Smooth muscle cell (in vitro differentiated cells): ENCODE data around the gene TMEM30B. TPM values are rescaled to one million over a fixed set of nuclear protein-coding genes. Genes with fewer than 3 reads are reported as not detected.

Experiments used
- DNase-seq: peaks from one replicate; lab custom pipeline; 2025; ENCODE audit not compliant: unreplicated experiment; lab: John Stamatoyannopoulos, UW
- H2AFZ ChIP-seq: fragments of 200-600 bp; sonication (generic); 2 replicates; pipeline ENCODE4 v1.6.0; 2016; ENCODE audit warnings: antibody characterized with exemption, low read depth, mild to moderate bottlenecking
- H3F3A ChIP-seq: fragments of 200-600 bp; sonication (generic); 2 replicates; pipeline ENCODE4 v1.6.0; 2017; ENCODE audit warnings: antibody characterized with exemption, low read depth
- H3K27ac ChIP-seq: fragments of 200-600 bp; sonication (generic); 2 replicates; pipeline ENCODE4 v1.5.1; 2016; ENCODE audit warnings: low read depth, mild to moderate bottlenecking
- H3K27me3 ChIP-seq: fragments of 200-600 bp; sonication (generic); 2 replicates; pipeline ENCODE4 v1.6.1; 2016; ENCODE audit warnings: low read depth, mild to moderate bottlenecking
- H3K36me3 ChIP-seq: fragments of 200-600 bp; sonication (generic); 2 replicates; pipeline ENCODE4 v1.5.1; 2016; ENCODE audit warnings: low read depth
- H3K4me1 ChIP-seq: fragments of 200-600 bp; sonication (generic); 2 replicates; pipeline ENCODE4 v1.5.1; 2016; ENCODE audit warnings: low read depth
- H3K4me2 ChIP-seq: fragments of 200-600 bp; sonication (generic); 2 replicates; pipeline ENCODE4 v1.6.0; 2016; ENCODE audit warnings: mild to moderate bottlenecking
- H3K4me3 ChIP-seq: fragments of 200-600 bp; sonication (generic); 2 replicates; pipeline ENCODE4 v1.5.1; 2016; ENCODE audit warnings: mild to moderate bottlenecking
- H3K79me2 ChIP-seq: fragments of 200-600 bp; sonication (generic); 2 replicates; pipeline ENCODE4 v1.6.0; 2016; ENCODE audit warnings: low read depth, mild to moderate bottlenecking
- H3K9ac ChIP-seq: fragments of 200-600 bp; sonication (generic); 2 replicates; pipeline ENCODE4 v1.6.0; 2016; ENCODE audit warnings: low read depth
- H3K9me3 ChIP-seq: fragments of 200-600 bp; sonication (generic); replicated peaks from 2 replicates; pipeline ENCODE4 v1.5.1; 2016; ENCODE audit warnings: low read depth
- H4K20me1 ChIP-seq: fragments of 200-600 bp; sonication (generic); 2 replicates; pipeline ENCODE4 v1.6.0; 2016; ENCODE audit warnings: low read depth
- CTCF ChIP-seq: fragments of 200-600 bp; sonication (generic); IDR thresholded peaks from 2 replicates; pipeline ENCODE4 v1.5.1; 2017; ENCODE audit warnings: borderline replicate concordance, mild to moderate bottlenecking, antibody characterized with exemption; ENCODE audit not compliant: insufficient read depth, poor library complexity, severe bottlenecking
- WGBS: methylation state at CpG from one replicate; pipeline ENCODE4 v1.1.7; 2016; ENCODE audit warnings: low lambda C conversion rate; 5-methylcytosine and 5-hydroxymethylcytosine counted together
- polyA plus RNA-seq: library from polyadenylated mRNA; unstranded; fragments of >200 nt; fragmentation: Nextera tagmentation; extraction: Ambion mirVana; gene quantifications from 2 replicates; pipeline ENCODE4 v1.2.1, GENCODE V29; 2016
- total RNA-seq: library from RNA; depleted of rRNA; stranded (reverse); fragments of >200 nt; gene quantifications from 2 replicates; pipeline ENCODE4 v1.2.3, GENCODE V29; 2014

The TMEM30B gene
- total and polyA plus RNA-seq, 2 experiments from 2014 or later, result 0.16 to 3.1 TPM

DNA sequence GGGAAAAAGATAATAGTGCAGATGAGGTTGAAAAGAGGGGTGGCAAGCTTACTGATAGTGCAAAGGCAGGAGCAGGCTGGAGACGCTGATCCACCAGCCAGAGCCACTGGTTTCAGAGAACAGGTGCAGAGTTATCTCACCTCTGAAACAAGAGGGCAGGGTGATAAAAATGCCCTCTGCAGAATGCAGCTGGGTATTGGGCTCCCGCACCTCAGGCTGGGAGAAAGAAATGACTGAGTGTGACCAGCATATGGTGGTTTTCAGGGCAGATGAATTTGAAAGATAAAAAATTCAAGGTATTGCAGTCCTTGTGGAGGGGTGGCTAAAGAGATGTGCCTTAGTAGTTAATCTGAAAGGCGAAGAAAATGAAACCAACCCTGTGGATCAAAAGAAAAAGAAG, 2.9 kb upstream of the TMEM30B start:
- Histone ChIP-seq H3K36me3 (no peaks in the 10 kb centered on the region), H3K4me2 (no peak overlapping the region), H2AFZ (no peak overlapping the region), H3K4me3 (no peak overlapping the region), H4K20me1 (no peaks in the 10 kb centered on the region), H3K27me3 (peaks cover 49% of the 10 kb centered on the region), H3K27ac (no peak overlapping the region), H3K79me2 (no peaks in the 10 kb centered on the region), H3K9ac (no peak overlapping the region), H3K4me1 (peaks cover 3% of the 10 kb centered on the region), H3F3A (no peaks in the 10 kb centered on the region), H3K9me3 (no peaks in the 10 kb centered on the region)
- no peak for TF ChIP-seq CTCF
- WGBS, result 89% methylated on average over 3 of the region's 3 CpGs
- no peak for DNase-seq

DNA sequence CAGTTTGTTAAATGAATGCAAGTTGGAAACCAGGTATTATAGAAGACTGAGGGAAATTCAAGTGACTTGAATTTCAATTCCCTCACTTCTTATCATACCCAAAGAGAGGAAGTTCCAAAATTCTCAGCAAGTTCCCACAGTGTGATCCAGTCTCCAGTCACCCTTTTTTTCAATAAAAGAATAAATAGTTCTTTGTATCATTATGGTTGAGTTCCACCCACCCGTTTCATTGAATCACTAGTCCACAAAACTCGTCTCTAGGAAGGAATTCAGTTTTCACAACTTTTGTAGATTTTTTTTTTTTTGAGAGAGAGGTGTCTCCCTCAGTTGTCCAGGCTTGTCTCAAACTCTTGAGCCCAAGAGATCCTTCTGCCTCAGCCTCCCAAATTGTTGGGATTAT, 1.6 kb upstream of the TMEM30B start:
- DNase-seq, result no peak
- Histone ChIP-seq H3K4me1 (peaks cover 3% of the 10 kb centered on the region), H3K36me3 (no peaks in the 10 kb centered on the region), H3K4me3 (no peak overlapping the region), H3K27me3 (peaks cover 61% of the 10 kb centered on the region), H3K9ac (no peak overlapping the region), H3K4me2 (no peak overlapping the region), H3K9me3 (no peaks in the 10 kb centered on the region), H3K79me2 (peaks cover 4% of the 10 kb centered on the region), H3K27ac (no peak overlapping the region), H3F3A (no peaks in the 10 kb centered on the region), H2AFZ (no peak overlapping the region), H4K20me1 (no peaks in the 10 kb centered on the region)
- TF ChIP-seq CTCF, result no peak
- 83% methylated on average over 2 of the region's 2 CpGs for WGBS

DNA sequence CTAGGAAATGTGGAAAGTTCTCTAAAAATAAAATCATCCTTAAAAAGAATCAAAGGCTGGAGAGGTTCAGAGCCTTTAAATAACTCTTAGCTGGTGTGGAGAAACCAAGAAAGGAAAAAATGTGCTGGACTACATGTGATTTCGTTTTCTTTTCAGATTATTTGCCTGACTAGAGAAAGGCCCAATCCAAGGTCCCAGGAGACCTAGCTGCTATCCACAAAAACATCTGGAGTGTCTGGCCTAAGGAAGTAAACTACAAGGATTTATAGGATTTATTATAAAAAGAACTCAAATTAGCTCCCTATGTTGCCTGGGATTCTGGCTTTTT, 774 bp upstream of the TMEM30B start:
- H3K36me3 ChIP-seq, result no peaks in the 10 kb centered on the region
- H3K27ac ChIP-seq, result no peak overlapping the region
- no peak overlapping the region for H2AFZ ChIP-seq
- no peak for DNase-seq
- 73% methylated on average over 1 of the region's 1 CpG for whole genome bisulfite sequencing
- H3K4me2 ChIP-seq, result no peak overlapping the region
- peaks cover 66% of the 10 kb centered on the region for H3K27me3 ChIP-seq
- H3K4me1 ChIP-seq, result peaks cover 3% of the 10 kb centered on the region
- H3K9ac ChIP-seq, result no peak overlapping the region
- no peaks in the 10 kb centered on the region for H3K9me3 ChIP-seq
- peak overlapping the region; percentile 57 for H3K4me3 ChIP-seq
- no peaks in the 10 kb centered on the region for H3F3A ChIP-seq
- H3K79me2 ChIP-seq, result peaks cover 4% of the 10 kb centered on the region
- no peak for TF ChIP-seq CTCF
- no peaks in the 10 kb centered on the region for H4K20me1 ChIP-seq

- H3K9me3 ChIP-seq, result no peaks in the 10 kb centered on the region
- peak overlapping the region; percentile 57 for H3K4me3 ChIP-seq
- peak; percentile 16 for TF ChIP-seq CTCF
- H3K27ac ChIP-seq, result no peak overlapping the region
- peak overlapping the region; percentile 13 for H3K9ac ChIP-seq
- peaks cover 71% of the 10 kb centered on the region for H3K27me3 ChIP-seq
- H3K4me2 ChIP-seq, result peak overlapping the region; percentile 91
- peaks cover 4% of the 10 kb centered on the region for H3K79me2 ChIP-seq
- H4K20me1 ChIP-seq, result no peaks in the 10 kb centered on the region
- no peak for DNase-seq
- no peaks in the 10 kb centered on the region for H3K36me3 ChIP-seq
- H3F3A ChIP-seq, result no peaks in the 10 kb centered on the region
- no peaks in the 10 kb centered on the region for H3K4me1 ChIP-seq
- peak overlapping the region; percentile 97 for H2AFZ ChIP-seq
- WGBS, result 4% methylated on average over 78 of the region's 81 CpGs
Observed at GRCh38 chr14:61280526-61281185, 482 bp downstream of the TMEM30B start.
